Measurements from ENCODE around the gene ATP2C2. TPM values are rescaled to one million over a fixed set of nuclear protein-coding genes. Genes with fewer than 3 reads are reported as not detected.

Gene ATP2C2
- total RNA-seq, 1 donor from 2014 or later = not detected

DNA sequence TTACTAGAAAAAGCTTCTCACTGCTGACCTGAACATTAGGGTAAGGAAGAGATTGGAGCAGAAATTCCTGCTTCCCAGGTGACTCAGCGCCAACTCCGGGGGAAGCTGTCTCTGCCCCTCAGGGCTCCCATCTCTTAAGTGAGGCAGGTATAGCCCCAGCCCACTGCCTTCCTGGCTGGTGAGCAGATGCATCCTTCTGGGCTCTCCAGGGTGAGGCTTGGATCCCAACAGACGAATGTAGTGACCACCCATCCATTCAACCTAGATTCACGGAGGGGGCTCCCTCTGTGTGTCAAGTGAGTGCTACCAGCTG, 3.2 kb downstream of the ATP2C2 start:
- peaks cover 4% of the 10 kb centered on the region for H3K4me1 Mint-ChIP-seq (ENCODE audit: low read depth)
- no peak for TF ChIP-seq CTCF (IDR thresholded peaks at IDR 0.05)
- H3K27me3 Mint-ChIP-seq (ENCODE audit: low read depth) = peaks cover 74% of the 10 kb centered on the region
- H3K4me3 Mint-ChIP-seq (ENCODE audit: unreplicated experiment) = no peak overlapping the region
- no peak for DNase-seq (ENCODE audit: low spot score)
- no peaks in the 10 kb centered on the region for H3K9me3 Mint-ChIP-seq (ENCODE audit: low read depth)
- no peak overlapping the region for H3K27ac Mint-ChIP-seq (ENCODE audit: unreplicated experiment)
- no peaks in the 10 kb centered on the region for H3K36me3 Mint-ChIP-seq (ENCODE audit: low read depth)

DNA sequence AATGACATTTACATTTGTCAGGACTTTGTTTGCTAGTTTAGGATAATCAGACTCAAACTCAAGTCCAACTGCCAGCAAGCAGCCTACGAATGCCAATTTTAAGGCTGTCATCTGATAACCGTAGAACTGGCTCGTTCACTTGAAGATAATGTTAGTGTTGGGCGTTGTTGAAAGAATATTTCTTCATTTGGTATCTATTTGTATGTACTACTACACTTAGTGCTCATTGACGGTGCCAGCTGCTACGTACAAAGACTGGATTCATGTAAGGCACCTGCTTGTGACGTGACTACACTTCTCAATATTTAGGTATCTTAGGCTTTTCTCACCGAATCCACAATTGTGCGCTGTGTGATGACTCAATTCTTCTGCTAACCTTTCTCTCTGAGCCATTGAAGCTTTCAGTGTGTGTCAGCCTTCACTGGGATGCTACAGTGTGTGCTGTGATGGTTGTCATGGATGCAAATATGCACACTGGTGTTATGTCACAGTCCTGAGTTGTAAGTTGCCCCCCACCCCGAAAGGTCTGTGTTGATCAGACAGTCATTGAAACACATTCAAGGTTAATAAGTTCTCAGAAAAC, 5.7 kb downstream of the ATP2C2 start:
- no peak overlapping the region for H3K4me3 Mint-ChIP-seq (ENCODE audit: unreplicated experiment)
- no peak overlapping the region for H3K27ac Mint-ChIP-seq (ENCODE audit: unreplicated experiment)
- H3K9me3 Mint-ChIP-seq (ENCODE audit: low read depth) = no peaks in the 10 kb centered on the region
- TF ChIP-seq CTCF (IDR thresholded peaks at IDR 0.05) = no peak
- peaks cover 69% of the 10 kb centered on the region for H3K27me3 Mint-ChIP-seq (ENCODE audit: low read depth)
- H3K36me3 Mint-ChIP-seq (ENCODE audit: low read depth) = no peaks in the 10 kb centered on the region
- H3K4me1 Mint-ChIP-seq (ENCODE audit: low read depth) = no peaks in the 10 kb centered on the region
- no peak for DNase-seq (ENCODE audit: low spot score)

DNA sequence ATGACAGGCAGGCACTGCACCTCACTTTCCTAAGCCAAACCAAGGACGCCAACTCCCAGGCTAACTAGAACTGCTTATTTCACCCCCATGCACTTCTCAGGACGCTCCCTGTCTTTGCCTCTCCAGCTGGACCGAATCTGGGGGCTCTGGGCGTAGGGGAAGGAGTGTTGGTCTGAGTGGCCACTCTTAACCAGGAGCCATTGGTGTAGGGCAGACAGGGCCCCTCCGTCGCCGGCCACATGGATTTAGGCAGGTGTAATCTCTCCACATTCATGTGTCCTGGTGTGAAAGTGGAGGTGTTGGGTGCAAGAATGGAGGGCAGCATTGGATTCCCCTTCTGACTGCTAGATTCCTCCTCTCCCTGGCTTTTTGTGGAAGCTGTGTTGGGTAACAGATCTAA, 9.8 kb downstream of the ATP2C2 start:
- H3K27ac Mint-ChIP-seq (ENCODE audit: unreplicated experiment) = no peak overlapping the region
- no peak for DNase-seq (ENCODE audit: low spot score)
- H3K4me1 Mint-ChIP-seq (ENCODE audit: low read depth) = no peaks in the 10 kb centered on the region
- no peaks in the 10 kb centered on the region for H3K9me3 Mint-ChIP-seq (ENCODE audit: low read depth)
- peaks cover 46% of the 10 kb centered on the region for H3K27me3 Mint-ChIP-seq (ENCODE audit: low read depth)
- no peak for TF ChIP-seq CTCF (IDR thresholded peaks at IDR 0.05)
- no peak overlapping the region for H3K4me3 Mint-ChIP-seq (ENCODE audit: unreplicated experiment)
- no peaks in the 10 kb centered on the region for H3K36me3 Mint-ChIP-seq (ENCODE audit: low read depth)

DNA sequence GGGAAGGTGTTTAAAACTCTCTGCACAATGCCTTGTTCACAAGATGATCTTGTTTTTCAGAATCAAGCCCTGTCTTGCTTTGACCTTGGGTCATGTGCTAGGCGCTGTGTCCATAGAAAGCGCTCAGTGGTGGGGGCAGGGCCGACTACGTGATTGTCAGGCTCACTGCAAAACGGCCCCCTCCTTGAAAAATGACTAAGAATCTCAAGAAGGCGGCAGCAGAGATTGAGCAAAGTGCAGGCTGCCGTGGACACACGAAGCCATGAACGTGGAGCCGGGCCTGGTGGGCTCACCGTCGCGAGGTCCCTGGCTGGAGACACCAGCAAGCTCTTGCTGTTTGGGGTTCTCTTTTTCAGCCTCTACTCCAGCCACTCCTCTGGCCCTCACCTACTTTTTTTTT, 10.2 kb downstream of the ATP2C2 start:
- peaks cover 44% of the 10 kb centered on the region for H3K27me3 Mint-ChIP-seq (ENCODE audit: low read depth)
- TF ChIP-seq CTCF (IDR thresholded peaks at IDR 0.05) = no peak
- no peaks in the 10 kb centered on the region for H3K9me3 Mint-ChIP-seq (ENCODE audit: low read depth)
- no peak for DNase-seq (ENCODE audit: low spot score)
- no peaks in the 10 kb centered on the region for H3K4me1 Mint-ChIP-seq (ENCODE audit: low read depth)
- no peaks in the 10 kb centered on the region for H3K36me3 Mint-ChIP-seq (ENCODE audit: low read depth)
- H3K27ac Mint-ChIP-seq (ENCODE audit: unreplicated experiment) = no peak overlapping the region
- no peak overlapping the region for H3K4me3 Mint-ChIP-seq (ENCODE audit: unreplicated experiment)

DNA sequence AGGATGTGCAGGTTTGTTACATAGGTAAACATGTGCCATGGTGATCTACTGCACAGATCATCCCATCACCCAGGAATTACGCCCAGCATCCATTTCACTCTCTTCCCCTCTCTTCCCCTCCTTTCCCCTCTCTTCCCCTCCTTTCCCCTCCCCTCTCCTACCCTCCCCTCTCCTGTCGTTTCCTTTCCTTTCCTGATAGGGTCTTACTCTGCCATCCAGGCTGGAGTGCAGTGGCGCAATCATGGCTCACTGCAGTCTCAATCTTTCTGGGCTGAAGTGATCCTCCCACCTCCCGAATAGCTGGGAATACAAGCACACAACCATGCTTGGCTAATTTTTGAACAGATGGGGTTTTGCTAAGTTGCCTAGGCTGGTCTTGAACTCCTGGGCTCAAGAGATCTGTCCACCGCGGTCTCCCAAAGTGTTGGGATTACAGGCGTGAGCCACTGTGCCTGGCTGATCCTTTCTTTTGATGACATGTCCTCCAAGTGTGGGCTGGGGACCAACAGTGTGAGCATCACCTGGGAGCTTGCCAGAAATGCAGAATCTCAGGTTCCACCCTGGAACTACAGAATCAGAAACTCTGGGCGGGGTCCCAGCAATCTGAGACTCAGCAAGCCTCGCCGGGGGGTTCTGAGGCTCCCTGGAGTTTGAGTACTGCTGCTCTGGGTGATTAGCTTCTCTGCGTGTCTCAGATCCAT, 10.8 kb downstream of the ATP2C2 start:
- no peak for DNase-seq (ENCODE audit: low spot score)
- Mint-ChIP-seq H3K27ac (ENCODE audit: unreplicated experiment) (no peak overlapping the region), H3K27me3 (ENCODE audit: low read depth) (peaks cover 42% of the 10 kb centered on the region), H3K9me3 (ENCODE audit: low read depth) (peaks cover under 1% of the 10 kb centered on the region), H3K4me1 (ENCODE audit: low read depth) (no peaks in the 10 kb centered on the region), H3K36me3 (ENCODE audit: low read depth) (no peaks in the 10 kb centered on the region), H3K4me3 (ENCODE audit: unreplicated experiment) (no peak overlapping the region)
- TF ChIP-seq CTCF (IDR thresholded peaks at IDR 0.05) = no peak
